Thoracic aorta (tissue), 2 donors: Measurements from ENCODE around the gene DHX35. TPM values are rescaled to one million over a fixed set of nuclear protein-coding genes. Genes with fewer than 3 reads are reported as not detected.

ENCODE experiments used
- ATAC-seq: fragments of 150-250 bp; one replicate; pipeline ENCODE4 v1.8.0; 2017; ENCODE audit warnings: low read depth; ENCODE audit not compliant: insufficient number of reproducible peaks, low FRiP score
- DNase-seq: peaks from one replicate; pipeline ENCODE4 v3.0.0-alpha.2; 2020; ENCODE audit warnings: low spot score
- H3K27ac ChIP-seq, 2 donors: fragments of 200-600 bp; sonication (generic); 1 replicate in 1 of 2; 2 replicates in 1 of 2; pipeline ENCODE4 v1.5.1; 2016; ENCODE audit warnings: mild to moderate bottlenecking in 2 of 2, moderate library complexity in 2 of 2
- H3K27me3 ChIP-seq: fragments of 200-600 bp; sonication (generic); replicated peaks from 2 replicates; pipeline ENCODE4 v1.6.0; 2016; ENCODE audit warnings: mild to moderate bottlenecking; ENCODE audit not compliant: insufficient read depth
- H3K36me3 ChIP-seq: fragments of 200-600 bp; sonication (generic); one replicate; pipeline ENCODE4 v1.5.1; 2016
- H3K4me1 ChIP-seq, 2 donors: fragments of 200-600 bp; sonication (generic); 1 replicate in 1 of 2; 2 replicates in 1 of 2; pipeline versions ENCODE4 v1.5.1 to v1.6.0; 2016; ENCODE audit warnings: low read depth in 2 of 2, mild to moderate bottlenecking in 1 of 2; ENCODE audit not compliant: control insufficient read depth in 1 of 2
- H3K4me3 ChIP-seq: fragments of 200-600 bp; sonication (generic); 2 replicates; pipeline ENCODE4 v1.5.1; 2016; ENCODE audit warnings: mild to moderate bottlenecking
- H3K9me3 ChIP-seq: fragments of 200-600 bp; sonication (generic); 2 replicates; pipeline ENCODE4 v1.5.1; 2016
- CTCF ChIP-seq: fragments of 200-600 bp; sonication (generic); IDR thresholded peaks from one replicate; pipeline ENCODE4 v1.5.1; 2019; ENCODE audit warnings: antibody characterized with exemption
- total RNA-seq, 2 donors: library from RNA; depleted of rRNA; stranded (reverse); fragments of >200 nt; gene quantifications; one replicate each; pipeline versions ENCODE4 v1.1.0 to v1.2.3, GENCODE V29; 2016

DHX35 gene
- total RNA-seq, 2 donors from 2014 or later: 17.9 to 23.8 TPM

DNA sequence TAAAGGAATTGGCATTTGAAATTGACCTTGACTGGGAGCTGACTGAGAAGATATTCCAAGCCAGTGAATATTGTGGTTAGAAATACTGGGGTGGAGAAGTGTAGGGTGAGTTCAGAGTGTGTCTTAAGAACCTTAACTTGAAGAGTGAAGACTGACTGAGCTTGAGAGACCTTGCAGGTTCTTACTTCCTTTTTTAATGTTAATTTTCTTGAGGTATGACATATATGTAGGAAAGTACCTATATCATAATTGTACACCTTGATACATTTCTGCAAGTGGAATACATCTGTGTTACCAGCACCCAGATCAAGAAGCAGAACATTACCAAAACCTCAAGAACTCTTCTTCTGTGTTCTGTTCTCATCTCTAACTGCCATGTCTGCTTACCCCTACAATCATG lies 11.0 kb downstream of the DHX35 start:
- TF ChIP-seq CTCF: no peak
- Histone ChIP-seq H3K9me3 (no peaks in the 10 kb centered on the region), H3K4me1 (peaks cover 3% of the 10 kb centered on the region in 2 donors), H3K4me3 (no peak overlapping the region), H3K27ac (no peak overlapping the region), H3K36me3 (peaks cover 5% of the 10 kb centered on the region), H3K27me3 (no peaks in the 10 kb centered on the region)
- DNase-seq: no peak
- ATAC-seq: no peak

DNA sequence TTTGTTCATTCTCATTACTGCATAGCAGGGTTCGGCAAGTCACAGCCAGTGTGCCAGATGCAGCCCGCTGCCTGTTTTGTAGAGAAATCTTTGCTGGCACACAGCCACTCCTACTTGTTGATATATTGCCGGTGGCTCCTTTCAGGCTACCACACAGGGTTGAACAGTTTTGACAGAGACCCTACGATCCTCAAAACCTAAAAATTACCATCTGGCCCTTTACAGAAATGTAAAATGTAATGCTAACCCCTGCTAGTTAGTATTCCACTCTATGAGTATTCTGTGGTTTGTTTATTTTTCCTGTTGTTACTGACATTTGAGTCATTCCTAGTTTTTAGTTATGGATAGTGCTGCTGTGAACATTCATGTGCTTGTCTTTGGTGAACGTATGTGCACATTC lies 11.5 kb downstream of the DHX35 start:
- no peak for DNase-seq
- H3K36me3 ChIP-seq: peaks cover 5% of the 10 kb centered on the region
- ATAC-seq: no peak
- no peak for TF ChIP-seq CTCF
- H3K4me1 ChIP-seq: peaks cover 5 to 8% of the 10 kb centered on the region in 2 donors
- H3K9me3 ChIP-seq: no peaks in the 10 kb centered on the region
- no peaks in the 10 kb centered on the region for H3K27me3 ChIP-seq
- no peak overlapping the region for H3K27ac ChIP-seq
- no peak overlapping the region for H3K4me3 ChIP-seq

- DNase-seq (no peak), ATAC-seq (no peak)
- Histone ChIP-seq H3K4me1 (peaks cover 9% of the 10 kb centered on the region in 2 donors), H3K9me3 (no peaks in the 10 kb centered on the region), H3K27me3 (no peaks in the 10 kb centered on the region), H3K4me3 (no peak overlapping the region), H3K27ac (no peak overlapping the region), H3K36me3 (peaks cover 5% of the 10 kb centered on the region)
- TF ChIP-seq CTCF: no peak
These were observed 13.5 kb downstream of the DHX35 start for GRCh38 chr20:38975539-38976120.

GRCh38 chr20:38979434-38979833 lies 17.3 kb downstream of the DHX35 start:
- no peaks in the 10 kb centered on the region for H3K9me3 ChIP-seq
- no peak overlapping the region for H3K4me3 ChIP-seq
- H3K36me3 ChIP-seq: no peaks in the 10 kb centered on the region
- no peaks in the 10 kb centered on the region for H3K27me3 ChIP-seq
- TF ChIP-seq CTCF: no peak
- H3K4me1 ChIP-seq: peaks cover 9% of the 10 kb centered on the region in 2 donors
- no peak for ATAC-seq
- H3K27ac ChIP-seq: no peak overlapping the region
- no peak for DNase-seq

- H3K4me1 ChIP-seq: peaks cover 13% of the 10 kb centered on the region in 2 donors
- H3K4me3 ChIP-seq: no peak overlapping the region
- no peak overlapping the region for H3K27ac ChIP-seq
- TF ChIP-seq CTCF: no peak
- DNase-seq: no peak
- H3K9me3 ChIP-seq: no peaks in the 10 kb centered on the region
- H3K36me3 ChIP-seq: no peaks in the 10 kb centered on the region
- H3K27me3 ChIP-seq: no peaks in the 10 kb centered on the region
- no peak for ATAC-seq
These were observed 17.7 kb downstream of the DHX35 start for GRCh38 chr20:38979842-38980241.
